HG03175 (cell line): ENCODE results near the gene CASP1.

ENCODE experiments used
- ATAC-seq: cut with Tn5 transposase; IDR thresholded peaks from one replicate; pipeline ENCODE4 v1.9.1; 2021; ENCODE audit warnings: mild to moderate bottlenecking, moderate library complexity; ENCODE audit not compliant: unreplicated experiment

CASP1 gene

GRCh38 chr11:104995001-104995408, 39.9 kb downstream of the CASP1 start:
- no peak for ATAC-seq

DNA sequence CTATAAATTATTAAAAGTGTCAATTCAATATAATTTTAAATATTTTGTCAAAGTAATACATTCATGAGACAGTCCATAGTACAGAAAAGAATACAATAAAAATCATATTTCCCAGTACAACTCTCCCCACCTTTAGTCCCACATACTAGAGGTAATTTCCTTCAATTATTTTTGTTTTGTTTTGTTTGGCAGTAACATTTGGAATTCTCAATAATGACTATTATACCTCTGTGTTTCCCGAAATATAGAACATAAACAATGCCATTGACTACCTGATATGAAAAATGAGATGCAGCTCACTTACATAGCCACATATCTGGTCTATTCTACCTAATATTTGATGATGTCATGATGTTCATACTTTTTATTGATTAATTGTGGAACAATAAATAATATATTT, 42.2 kb downstream of the CASP1 start:
- no peak for ATAC-seq

GRCh38 chr11:104991994-104992393, 43.0 kb downstream of the CASP1 start:
- no peak for ATAC-seq

- ATAC-seq, result no peak
Observed at GRCh38 chr11:104984808-104985207, 50.1 kb downstream of the CASP1 start.

- ATAC-seq, result no peak
Observed at GRCh38 chr11:104979839-104980238, 55.1 kb downstream of the CASP1 start.
